CD4-positive, alpha-beta T cell (primary cell): ENCODE data around the gene DEFB113. TPM values are rescaled to one million over a fixed set of nuclear protein-coding genes. Genes with fewer than 3 reads are reported as not detected.

Source experiments
- ATAC-seq: fragments of 200-7000 bp; cut with Tn5 transposase; one replicate; pipeline ENCODE4 v1.10.0; 2022; ENCODE audit warnings: mild to moderate bottlenecking; ENCODE audit not compliant: poor library complexity
- CTCF ChIA-PET: fragments of 350-600 bp; sonication (Branson Sonifier 250); formaldehyde crosslinking; loops from one replicate; lab custom pipeline; 2021; ENCODE audit warnings: antibody characterized with exemption, inconsistent platforms; lab: Charles Lee
- POLR2A ChIA-PET: fragments of 350-600 bp; sonication (Branson Sonifier 250); formaldehyde crosslinking; loops from one replicate; lab custom pipeline; 2021; ENCODE audit warnings: antibody characterized with exemption, inconsistent platforms; lab: Charles Lee
- DNase-seq, 14 experiments: peaks; one replicate each; pipeline ENCODE4 v3.0.0-alpha.2; 2013 to 2020; ENCODE audit warnings: mixed read lengths in 2 of 14
- H3K27ac ChIP-seq, 2 donors: one replicate each; pipeline versions ENCODE4 v1.5.1 to v1.7.0; 2013; ENCODE audit warnings: low read length in 2 of 2, low read depth in 1 of 2, mild to moderate bottlenecking in 1 of 2
- H3K27me3 ChIP-seq, 2 experiments: 1 replicate in 1 of 2; 2 replicates in 1 of 2; pipeline versions ENCODE4 v1.6.1 to v1.7.0; 2013; ENCODE audit warnings: low read length in 2 of 2, control low read depth in 1 of 2, mild to moderate bottlenecking in 1 of 2, moderate library complexity in 1 of 2; ENCODE audit not compliant: insufficient read depth in 2 of 2, control insufficient read depth in 1 of 2
- H3K36me3 ChIP-seq: one replicate; pipeline ENCODE4 v1.6.1; 2013; ENCODE audit warnings: low read length, control low read depth; ENCODE audit not compliant: insufficient read depth
- H3K4me1 ChIP-seq: one replicate; pipeline ENCODE4 v1.6.1; 2013; ENCODE audit warnings: low read length, control low read depth; ENCODE audit not compliant: insufficient read depth
- H3K4me3 ChIP-seq: one replicate; pipeline ENCODE4 v1.5.1; 2013; ENCODE audit warnings: mild to moderate bottlenecking, low read length, moderate library complexity
- H3K9me3 ChIP-seq, 2 experiments: 1 replicate in 1 of 2; 2 replicates in 1 of 2; pipeline versions ENCODE4 v1.6.1 to v1.7.0; 2013; ENCODE audit warnings: low read length in 2 of 2, mild to moderate bottlenecking in 2 of 2, control low read depth in 1 of 2, moderate library complexity in 1 of 2; ENCODE audit not compliant: control insufficient read depth in 1 of 2, insufficient read depth in 1 of 2
- H3K27ac Mint-ChIP-seq: one replicate; pipeline ENCODE4 v1.8.0; 2020; ENCODE audit warnings: mixed read lengths
- H3K27me3 Mint-ChIP-seq: one replicate; pipeline ENCODE4 v1.8.0; 2021; ENCODE audit warnings: mixed read lengths
- H3K36me3 Mint-ChIP-seq: one replicate; pipeline ENCODE4 v1.8.0; 2021; ENCODE audit warnings: low read depth, mixed read lengths
- H3K4me1 Mint-ChIP-seq: one replicate; pipeline ENCODE4 v1.8.0; 2021; ENCODE audit warnings: low read depth, mixed read lengths
- H3K4me3 Mint-ChIP-seq: one replicate; pipeline ENCODE4 v1.8.0; 2020; ENCODE audit warnings: mild to moderate bottlenecking, mixed read lengths
- H3K9me3 Mint-ChIP-seq: one replicate; pipeline ENCODE4 v1.8.0; 2020; ENCODE audit warnings: mixed read lengths
- CTCF ChIP-seq: fragments of 200-600 bp; IDR thresholded peaks from one replicate; pipeline ENCODE4 v1.8.0; 2022; ENCODE audit warnings: antibody characterized with exemption, mild to moderate bottlenecking
- intact Hi-C, 2 experiments: fragments of 100-400 bp; cut with DNase I in 1 of 2; cut with micrococcal nuclease in 1 of 2; formaldehyde crosslinking; loops; one replicate each; pipeline versions ENCODE4 v1.15.1 to v1.9.0; 2023 to 2025; cut with DNase I, micrococcal nuclease
- total RNA-seq, 174 experiments: library from RNA in 2 of 174; stranded (reverse) in 2 of 174; gene quantifications; one replicate each; pipeline ENCODE4 v1.2.3 and lab custom pipeline; 2021 to 2026

The DEFB113 gene
- total RNA-seq, 2 experiments from 2014 or later: not detected

GRCh38 chr6:49937811-49938210 lies 31.6 kb downstream of the DEFB113 start:
- H3K4me1 ChIP-seq: no peaks in the 10 kb centered on the region

GRCh38 chr6:49937017-49937416 lies 32.4 kb downstream of the DEFB113 start:
- Mint-ChIP-seq H3K36me3 (no peaks in the 10 kb centered on the region), H3K27me3 (no peaks in the 10 kb centered on the region), H3K4me3 (no peak overlapping the region), H3K4me1 (no peaks in the 10 kb centered on the region), H3K27ac (no peak overlapping the region), H3K9me3 (no peaks in the 10 kb centered on the region)
- no peak for ATAC-seq
- intact Hi-C loops: no loop called here
- no peak for TF ChIP-seq CTCF
- Histone ChIP-seq H3K4me1 (no peaks in the 10 kb centered on the region), H3K36me3 (no peaks in the 10 kb centered on the region), H3K27me3 (no peaks in the 10 kb centered on the region), H3K4me3 (no peak overlapping the region), H3K9me3 (peaks cover 0 to 6% of the 10 kb centered on the region in 2 experiments), H3K27ac (no peak overlapping the region)
- CTCF ChIA-PET: no interaction called here
- POLR2A ChIA-PET: no interaction called here
- no peak for DNase-seq

More at GRCh38 chr6:49937811-49938210, 31.6 kb downstream of the DEFB113 start:
- intact Hi-C loops: no loop called here
- ChIA-PET CTCF (no interaction called here), POLR2A (no interaction called here)
- H3K4me3 ChIP-seq: no peak overlapping the region
- H3K36me3 ChIP-seq: no peaks in the 10 kb centered on the region
- no peaks in the 10 kb centered on the region for H3K27me3 ChIP-seq
- Mint-ChIP-seq H3K4me3 (no peak overlapping the region), H3K4me1 (no peaks in the 10 kb centered on the region), H3K27me3 (no peaks in the 10 kb centered on the region), H3K9me3 (no peaks in the 10 kb centered on the region), H3K27ac (no peak overlapping the region), H3K36me3 (no peaks in the 10 kb centered on the region)
- H3K27ac ChIP-seq: no peak overlapping the region
- ATAC-seq (no peak), DNase-seq (no peak)
- peaks cover 0 to 6% of the 10 kb centered on the region in 2 experiments for H3K9me3 ChIP-seq
- no peak for TF ChIP-seq CTCF

- H3K27me3 Mint-ChIP-seq: no peaks in the 10 kb centered on the region
- TF ChIP-seq CTCF: no peak
- ChIA-PET POLR2A (no interaction called here), CTCF (no interaction called here)
- ATAC-seq (no peak), DNase-seq (no peak)
- H3K27ac Mint-ChIP-seq: no peak overlapping the region
- no peak overlapping the region for H3K4me3 Mint-ChIP-seq
- H3K9me3 ChIP-seq: peaks cover 0 to 6% of the 10 kb centered on the region in 2 experiments
- no peaks in the 10 kb centered on the region for H3K4me1 Mint-ChIP-seq
- H3K36me3 ChIP-seq: no peaks in the 10 kb centered on the region
- H3K4me1 ChIP-seq: no peaks in the 10 kb centered on the region
- no peak overlapping the region for H3K27ac ChIP-seq
- no peak overlapping the region for H3K4me3 ChIP-seq
- no peaks in the 10 kb centered on the region for H3K9me3 Mint-ChIP-seq
- H3K27me3 ChIP-seq: no peaks in the 10 kb centered on the region
- no peaks in the 10 kb centered on the region for H3K36me3 Mint-ChIP-seq
- intact Hi-C loops: no loop called here
Observed at GRCh38 chr6:49935387-49935786, 34.0 kb downstream of the DEFB113 start.
